Right atrium auricular region (tissue), 2 donors: ENCODE data around the gene DNM3. TPM values are rescaled to one million over a fixed set of nuclear protein-coding genes. Genes with fewer than 3 reads are reported as not detected.

Experiments used
- DNase-seq: peaks from one replicate; pipeline ENCODE4 v3.0.0-alpha.2; 2019; ENCODE audit warnings: low spot score
- H3K27ac ChIP-seq, 2 donors: fragments of 200-600 bp; sonication (generic); 1 replicate in 1 of 2; 2 replicates in 1 of 2; pipeline ENCODE4 v1.5.1; 2016 to 2019
- H3K27me3 ChIP-seq, 2 donors: fragments of 200-600 bp; sonication (generic); one replicate each; pipeline versions ENCODE4 v1.5.1 to v1.6.0; 2017 to 2019
- H3K36me3 ChIP-seq: fragments of 200-600 bp; sonication (generic); one replicate; pipeline ENCODE4 v1.5.1; 2016
- H3K4me1 ChIP-seq, 2 donors: fragments of 200-600 bp; sonication (generic); one replicate each; pipeline versions ENCODE4 v1.5.1 to v1.6.0; 2017 to 2019
- H3K4me3 ChIP-seq, 2 donors: fragments of 200-600 bp; sonication (generic); 1 replicate in 1 of 2; 2 replicates in 1 of 2; pipeline ENCODE4 v1.5.1; 2017 to 2019; ENCODE audit warnings: mild to moderate bottlenecking in 1 of 2, moderate library complexity in 1 of 2
- H3K9me3 ChIP-seq, 2 donors: fragments of 200-600 bp; sonication (generic); one replicate each; pipeline ENCODE4 v1.5.1; 2019
- total RNA-seq, 2 donors: library from RNA; depleted of rRNA; stranded (reverse); fragments of >200 nt; gene quantifications; one replicate each; pipeline ENCODE4 v1.1.0, GENCODE V29; 2016
- TF ChIP-seq, protein P1 (sequence below), 2 donors: fragments of 200-600 bp; sonication (generic); IDR thresholded peaks; one replicate each; pipeline ENCODE4 v1.5.1; 2019; ENCODE audit warnings: antibody characterized with exemption in 2 of 2

Gene DNM3
- total RNA-seq, 2 donors from 2014 or later: 1.0 to 1.6 TPM

DNA sequence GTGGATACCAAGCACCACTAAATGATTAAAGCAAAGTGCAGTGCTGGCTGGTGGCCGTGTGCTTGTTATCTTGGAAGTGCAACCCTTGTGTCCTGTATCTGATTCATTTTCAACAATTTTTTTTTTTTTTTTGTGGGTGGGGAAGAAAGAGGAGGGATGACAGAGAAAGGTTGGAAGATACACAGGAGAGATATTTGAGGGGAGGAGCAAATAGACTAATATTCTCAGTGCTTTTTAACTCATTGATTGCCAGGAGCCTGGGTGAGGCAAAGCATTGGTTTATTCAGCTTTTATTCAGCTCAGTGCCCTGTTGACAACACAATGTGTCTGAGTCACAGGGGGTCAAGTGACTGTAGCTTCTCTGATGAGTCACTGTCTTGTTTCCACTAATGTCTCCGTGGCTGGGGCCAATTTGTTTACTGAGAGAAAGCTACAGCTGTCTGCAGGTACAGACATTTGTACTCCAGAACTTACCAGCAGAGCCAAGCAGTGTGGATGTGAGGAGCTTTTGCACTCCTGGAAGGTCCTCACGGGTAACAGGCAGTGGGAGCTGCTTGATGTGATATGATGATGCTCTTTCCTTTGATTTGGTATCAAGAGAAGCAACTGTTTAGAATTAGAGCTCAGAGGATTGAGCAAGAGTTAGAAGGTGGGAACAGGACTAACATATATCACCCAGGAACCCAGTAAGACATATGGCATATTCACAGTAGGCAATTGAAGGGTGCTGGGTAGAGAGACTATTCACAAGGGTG is 23.6 kb upstream of the DNM3 start:
- TF ChIP-seq, protein P1, sequence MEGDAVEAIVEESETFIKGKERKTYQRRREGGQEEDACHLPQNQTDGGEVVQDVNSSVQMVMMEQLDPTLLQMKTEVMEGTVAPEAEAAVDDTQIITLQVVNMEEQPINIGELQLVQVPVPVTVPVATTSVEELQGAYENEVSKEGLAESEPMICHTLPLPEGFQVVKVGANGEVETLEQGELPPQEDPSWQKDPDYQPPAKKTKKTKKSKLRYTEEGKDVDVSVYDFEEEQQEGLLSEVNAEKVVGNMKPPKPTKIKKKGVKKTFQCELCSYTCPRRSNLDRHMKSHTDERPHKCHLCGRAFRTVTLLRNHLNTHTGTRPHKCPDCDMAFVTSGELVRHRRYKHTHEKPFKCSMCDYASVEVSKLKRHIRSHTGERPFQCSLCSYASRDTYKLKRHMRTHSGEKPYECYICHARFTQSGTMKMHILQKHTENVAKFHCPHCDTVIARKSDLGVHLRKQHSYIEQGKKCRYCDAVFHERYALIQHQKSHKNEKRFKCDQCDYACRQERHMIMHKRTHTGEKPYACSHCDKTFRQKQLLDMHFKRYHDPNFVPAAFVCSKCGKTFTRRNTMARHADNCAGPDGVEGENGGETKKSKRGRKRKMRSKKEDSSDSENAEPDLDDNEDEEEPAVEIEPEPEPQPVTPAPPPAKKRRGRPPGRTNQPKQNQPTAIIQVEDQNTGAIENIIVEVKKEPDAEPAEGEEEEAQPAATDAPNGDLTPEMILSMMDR (IDR thresholded peaks at IDR 0.05): no peak
- H3K27ac ChIP-seq: no peak overlapping the region
- no peaks in the 10 kb centered on the region for H3K36me3 ChIP-seq

DNA sequence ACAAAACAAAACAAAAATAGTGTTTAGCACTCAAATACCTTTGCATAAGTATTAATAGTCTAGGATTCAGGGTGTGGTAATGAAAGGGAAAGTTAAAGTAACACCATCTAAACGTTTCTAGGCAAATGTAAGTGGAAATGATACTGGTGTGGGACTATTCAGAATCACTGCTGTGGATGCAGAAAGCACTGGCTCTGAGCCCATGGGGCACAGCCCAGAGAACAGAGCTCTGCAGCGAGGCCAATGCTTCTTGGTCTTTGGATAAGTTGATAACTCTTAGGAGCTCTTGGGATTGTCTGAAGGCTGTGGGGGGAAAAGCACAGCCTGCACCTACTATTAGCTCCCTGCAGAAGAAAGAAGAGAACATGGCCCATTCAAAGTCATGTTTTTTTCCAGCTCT is 21.4 kb upstream of the DNM3 start:
- TF ChIP-seq, protein P1 (IDR thresholded peaks at IDR 0.05): no peak
- DNase-seq: no peak

More for the DNA sequence above, 23.6 kb upstream of the DNM3 start:
- H3K4me3 ChIP-seq: no peak overlapping the region
- no peaks in the 10 kb centered on the region for H3K27me3 ChIP-seq
- DNase-seq: no peak
- H3K4me1 ChIP-seq: no peaks in the 10 kb centered on the region
- H3K9me3 ChIP-seq: no peaks in the 10 kb centered on the region

DNA sequence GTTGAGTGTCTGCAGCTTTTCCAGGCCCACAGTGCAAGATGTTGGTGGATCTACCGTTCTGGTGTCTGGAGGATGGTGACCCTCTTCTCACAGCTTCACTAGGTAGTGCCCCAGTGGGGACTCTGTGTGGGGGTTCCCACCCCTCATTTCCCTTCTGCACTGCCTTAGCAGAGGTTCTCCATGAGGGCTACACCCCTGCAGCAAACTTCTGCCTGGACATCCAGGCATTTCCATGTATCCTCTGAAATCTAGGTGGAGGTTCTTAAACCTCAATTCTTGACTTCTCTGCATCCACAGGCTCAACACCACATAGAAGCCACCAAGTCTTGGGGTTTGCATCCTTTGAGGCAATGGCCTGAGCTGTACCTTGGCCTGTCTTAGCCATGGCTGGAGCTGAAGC is 14.3 kb upstream of the DNM3 start:
- H3K4me3 ChIP-seq: no peak overlapping the region
- TF ChIP-seq, protein P1 (IDR thresholded peaks at IDR 0.05): no peak
- H3K27ac ChIP-seq: no peak overlapping the region
- H3K36me3 ChIP-seq: no peaks in the 10 kb centered on the region
- DNase-seq: no peak
- no peaks in the 10 kb centered on the region for H3K27me3 ChIP-seq
- no peaks in the 10 kb centered on the region for H3K4me1 ChIP-seq
- H3K9me3 ChIP-seq: peaks cover 0 to 9% of the 10 kb centered on the region in 2 donors

More for the DNA sequence above, 21.4 kb upstream of the DNM3 start:
- no peaks in the 10 kb centered on the region for H3K36me3 ChIP-seq
- H3K27ac ChIP-seq: no peak overlapping the region
- no peaks in the 10 kb centered on the region for H3K27me3 ChIP-seq
- no peaks in the 10 kb centered on the region for H3K4me1 ChIP-seq
- no peaks in the 10 kb centered on the region for H3K9me3 ChIP-seq
- H3K4me3 ChIP-seq: no peak overlapping the region

DNA sequence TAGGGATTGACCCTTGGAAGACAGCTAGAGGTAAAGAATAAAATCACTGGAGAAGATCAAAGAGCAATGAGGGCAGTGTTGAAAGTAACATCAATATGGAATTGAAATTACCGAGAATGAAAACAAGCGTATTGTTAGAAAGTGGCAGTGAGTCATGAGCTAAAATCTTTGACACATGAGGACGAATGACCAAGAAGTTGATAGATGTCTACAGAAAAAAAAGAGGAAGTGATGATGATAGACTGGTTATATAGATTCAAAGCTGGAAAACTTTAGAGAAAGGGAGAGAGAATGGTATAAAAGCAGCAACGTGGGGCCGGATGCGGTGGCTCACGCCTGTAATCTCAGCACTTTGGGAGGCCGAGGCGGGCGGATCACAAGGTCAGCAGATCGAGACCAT is 12.5 kb upstream of the DNM3 start:
- Histone ChIP-seq H3K4me3 (no peak overlapping the region), H3K36me3 (no peaks in the 10 kb centered on the region), H3K27me3 (no peaks in the 10 kb centered on the region), H3K4me1 (no peaks in the 10 kb centered on the region), H3K9me3 (peaks cover 0 to 9% of the 10 kb centered on the region in 2 donors), H3K27ac (no peak overlapping the region)
- DNase-seq: no peak
- TF ChIP-seq, protein P1 (IDR thresholded peaks at IDR 0.05): no peak

DNA sequence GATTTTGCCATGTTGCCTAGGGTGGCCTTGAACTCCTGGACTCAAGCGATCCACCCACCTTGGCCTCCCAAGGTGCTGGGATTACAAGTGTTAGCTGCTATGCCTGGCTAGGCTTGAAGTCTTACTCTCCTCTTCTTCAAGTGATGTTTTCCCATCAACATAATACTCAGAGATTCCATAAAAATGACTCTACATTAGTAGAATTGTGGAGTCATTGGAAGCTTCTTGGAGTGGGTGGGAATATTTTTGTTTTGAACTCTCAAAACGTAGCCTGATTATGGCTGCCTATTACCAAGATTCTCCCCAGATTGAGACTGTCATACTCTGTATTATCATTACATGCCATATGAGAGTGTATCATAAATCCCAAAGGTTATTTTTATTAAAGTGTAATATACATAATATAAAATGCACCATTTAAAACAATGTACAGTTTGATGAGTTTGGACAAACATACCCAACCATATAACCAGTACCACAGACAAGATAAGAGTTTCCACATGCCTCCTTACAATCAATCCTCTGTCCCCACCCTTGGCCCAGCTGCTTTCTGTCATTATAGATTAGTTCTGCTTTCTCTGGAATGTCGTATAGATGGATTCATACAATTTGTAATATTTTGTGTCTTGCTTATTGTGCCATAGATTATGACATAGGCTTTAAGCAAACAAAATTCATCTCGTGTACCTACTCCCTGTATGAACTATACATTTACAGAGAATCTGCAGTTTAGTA is 8.0 kb upstream of the DNM3 start:
- Histone ChIP-seq H3K4me1 (no peaks in the 10 kb centered on the region), H3K27me3 (no peaks in the 10 kb centered on the region), H3K4me3 (no peak overlapping the region), H3K9me3 (no peaks in the 10 kb centered on the region), H3K27ac (no peak overlapping the region), H3K36me3 (no peaks in the 10 kb centered on the region)
- TF ChIP-seq, protein P1 (IDR thresholded peaks at IDR 0.05): no peak
- DNase-seq: no peak
